GM18508 (cell line): Measurements from ENCODE around the gene CHMP2A.
"Not testable (repeated sequence)": the region's sequence is repeated elsewhere in the genome, so short reads cannot be mapped to it uniquely, and the experiment has no call there.

Experiments used
- ATAC-seq: cut with Tn5 transposase; IDR thresholded peaks from one replicate; pipeline ENCODE4 v1.9.1; 2021; ENCODE audit warnings: moderate number of reproducible peaks; ENCODE audit not compliant: insufficient read depth, unreplicated experiment

Gene CHMP2A

GRCh38 chr19:58513694-58514563 lies 41.0 kb downstream of the CHMP2A start:
- ATAC-seq, result no peak

DNA sequence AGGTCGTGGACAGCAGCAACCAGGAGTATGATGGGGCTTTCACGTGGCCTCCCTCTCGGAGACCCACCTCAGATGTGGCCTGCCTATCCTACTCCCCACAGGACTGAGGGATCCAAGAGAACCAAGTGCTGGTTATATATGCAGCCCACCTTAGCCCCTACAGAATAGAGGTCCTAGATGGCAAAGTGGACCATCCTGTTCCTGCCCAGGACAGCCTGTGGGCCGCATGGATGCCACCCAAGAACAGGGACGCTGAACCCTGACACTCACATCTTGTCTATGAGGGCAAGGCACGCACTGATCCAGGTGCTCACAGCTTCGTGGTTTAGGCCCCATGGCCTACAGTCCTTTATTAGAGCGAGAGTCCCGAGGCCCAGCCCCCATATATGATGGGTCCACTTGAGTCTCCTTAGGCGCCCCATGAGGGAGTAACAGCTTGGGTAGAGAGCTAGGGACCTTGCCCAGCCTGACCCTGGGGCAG lies 41.7 kb downstream of the CHMP2A start:
- ATAC-seq, result no peak

GRCh38 chr19:58511353-58512208 lies 43.3 kb downstream of the CHMP2A start, which contains the start of gene SLC27A5:
TSS of gene SLC27A5 (minus strand) at chr19:58511992. CDS start at chr19:58511955, 37 bp downstream.
- no peak for ATAC-seq

DNA sequence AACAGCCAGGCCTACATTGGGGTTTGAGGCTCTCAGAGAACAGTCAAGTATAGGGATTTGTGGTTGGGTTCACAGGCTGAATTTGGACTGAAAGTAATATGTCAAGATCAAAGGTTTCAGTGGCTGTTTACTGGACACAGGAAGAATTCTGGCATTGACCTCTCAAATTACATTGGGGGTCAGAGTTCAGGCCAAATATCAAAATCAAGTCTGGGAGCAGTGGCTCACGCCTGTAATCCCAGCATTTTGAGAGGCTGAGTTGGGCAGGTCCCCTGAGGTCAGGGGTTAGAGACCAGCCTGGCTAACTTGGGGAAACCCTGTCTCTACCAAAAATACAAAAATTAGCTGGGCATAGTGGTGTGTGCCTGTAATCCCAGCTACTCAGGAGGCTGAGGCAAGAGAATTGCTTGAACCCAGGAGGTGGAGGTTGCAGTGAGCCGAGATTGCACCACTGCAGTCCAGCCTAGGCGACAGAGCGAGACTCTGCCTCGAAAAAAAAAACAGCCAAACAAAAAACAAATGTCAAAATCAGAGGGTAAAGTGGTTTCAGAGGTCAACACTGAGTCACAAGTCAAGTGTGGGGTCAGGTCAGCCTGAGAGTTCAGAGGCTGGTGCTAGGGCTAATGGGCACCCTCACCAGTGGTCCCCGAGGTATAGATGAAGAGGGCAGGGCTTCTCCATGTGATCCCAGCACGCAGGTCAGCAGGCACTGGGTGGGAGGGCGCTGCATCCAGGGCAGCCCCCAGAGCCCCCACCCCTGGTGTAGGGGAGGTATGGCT lies 44.6 kb downstream of the CHMP2A start:
- ATAC-seq, result no peak

DNA sequence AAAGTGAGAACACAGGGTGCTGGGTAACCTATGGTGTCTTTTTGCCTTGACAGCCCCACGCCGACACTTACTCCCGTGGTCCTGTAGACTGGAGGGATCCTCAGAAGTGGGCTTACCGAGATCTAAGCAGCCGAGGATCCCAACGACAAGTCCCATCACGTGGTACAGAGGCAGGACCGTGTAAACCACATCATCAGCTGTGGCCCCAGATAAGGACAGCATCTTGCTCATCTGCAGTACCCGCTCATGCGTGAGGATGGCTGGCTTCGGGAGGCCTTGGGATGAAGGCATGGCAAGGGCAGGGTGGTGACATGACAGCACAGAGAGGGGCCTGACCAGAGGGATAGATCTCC lies 45.2 kb downstream of the CHMP2A start:
- ATAC-seq, result no peak

DNA sequence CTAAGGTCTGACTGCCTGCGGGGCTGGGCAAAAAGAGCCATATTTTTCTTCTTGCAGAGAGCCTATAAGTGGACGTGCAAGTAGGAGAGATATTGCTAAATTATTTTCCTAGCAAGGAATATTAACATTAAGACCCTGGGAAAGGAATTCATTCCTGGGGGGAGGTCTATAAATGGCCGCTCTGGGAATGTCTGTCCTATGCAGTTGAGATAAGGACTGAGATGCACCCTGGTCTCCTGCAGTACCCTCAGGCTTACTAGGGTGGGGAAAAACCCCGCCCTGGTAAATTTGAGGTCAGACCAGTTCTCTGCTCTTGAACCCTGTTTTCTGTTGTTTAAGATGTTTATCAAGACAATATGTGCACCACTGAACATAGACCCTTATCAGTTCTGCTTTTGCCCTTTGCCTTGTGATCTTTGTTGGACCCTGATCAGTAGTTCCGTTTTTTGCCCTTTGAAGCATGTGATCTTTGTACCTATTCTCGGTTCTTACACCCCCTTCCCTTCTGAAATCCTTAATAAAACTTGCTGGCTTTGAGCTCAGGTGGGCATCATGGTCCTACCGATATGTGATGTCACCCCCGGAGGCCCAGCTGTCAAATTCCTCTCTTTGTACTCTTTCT lies 47.2 kb downstream of the CHMP2A start:
- not testable (repeated sequence) for ATAC-seq
